Suppressor macrophage treated with lipopolysaccharide for 1 hour (primary cell): ENCODE data around the gene ANO6.
"Not testable (repeated sequence)": the region's sequence is repeated elsewhere in the genome, so short reads cannot be mapped to it uniquely, and the experiment has no call there.

Experiments used
- DNase-seq, 3 donors: peaks; one replicate each; pipeline ENCODE4 v3.0.0-alpha.2; 2020 to 2022

The ANO6 gene

DNA sequence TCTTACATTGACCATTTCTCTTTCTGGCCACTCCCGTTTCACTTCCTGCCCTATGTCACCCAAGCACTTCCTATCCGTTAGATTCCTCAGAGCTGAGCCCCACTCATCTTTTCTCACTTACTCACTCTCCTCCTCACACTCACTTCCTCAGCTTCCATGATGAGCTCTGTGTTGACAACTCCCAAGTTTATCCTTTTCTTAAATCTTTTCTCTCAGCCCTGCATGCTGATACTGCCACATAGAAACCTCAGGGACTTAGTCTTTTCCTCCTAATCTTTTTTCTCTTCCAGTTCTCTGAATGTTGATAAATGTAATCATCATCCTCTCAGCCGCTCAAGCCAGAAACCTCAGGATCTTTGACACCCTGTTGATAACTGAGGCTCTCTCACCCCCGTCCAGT, 99.6 kb downstream of the ANO6 start:
- DNase-seq: peak in 1 of 3 donors; percentile 38

DNA sequence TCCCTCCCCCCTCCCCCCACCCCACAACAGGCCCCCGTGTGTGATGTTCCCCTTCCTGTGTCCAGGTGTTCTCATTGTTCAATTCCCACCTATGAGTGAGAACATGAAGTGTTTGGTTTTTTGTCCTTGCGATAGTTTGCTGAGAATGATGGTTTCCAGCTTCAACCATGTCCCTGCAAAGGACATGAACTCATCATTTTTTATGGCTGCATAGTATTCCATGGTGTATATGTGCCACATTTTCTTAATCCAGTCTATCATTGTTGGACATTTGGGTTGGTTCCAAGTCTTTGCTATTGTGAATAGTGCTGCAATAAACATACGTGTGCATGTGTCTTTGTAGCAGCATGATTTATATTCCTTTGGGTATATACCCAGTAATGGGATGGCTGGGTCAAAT, 101.4 kb downstream of the ANO6 start:
- DNase-seq: not testable (repeated sequence)

DNA sequence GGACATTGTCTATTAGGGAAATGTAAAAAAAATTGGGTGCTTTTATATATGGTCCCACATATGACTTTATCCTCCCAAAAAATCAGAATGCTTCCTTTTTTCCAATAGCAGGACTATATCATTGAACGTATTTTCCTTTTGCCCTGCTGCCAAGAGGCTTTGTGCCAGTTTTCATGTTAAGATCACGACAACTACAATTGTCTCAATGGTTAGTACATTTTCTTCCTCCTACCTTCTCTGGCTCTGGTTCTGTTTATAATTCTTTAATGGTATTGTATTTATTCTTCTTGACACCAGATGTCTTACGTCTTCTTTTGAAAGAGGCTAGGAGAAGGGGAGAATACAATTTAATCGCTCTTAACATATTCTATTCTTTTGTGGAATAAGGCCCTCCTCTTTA, 106.9 kb downstream of the ANO6 start:
- DNase-seq: no peak

DNA sequence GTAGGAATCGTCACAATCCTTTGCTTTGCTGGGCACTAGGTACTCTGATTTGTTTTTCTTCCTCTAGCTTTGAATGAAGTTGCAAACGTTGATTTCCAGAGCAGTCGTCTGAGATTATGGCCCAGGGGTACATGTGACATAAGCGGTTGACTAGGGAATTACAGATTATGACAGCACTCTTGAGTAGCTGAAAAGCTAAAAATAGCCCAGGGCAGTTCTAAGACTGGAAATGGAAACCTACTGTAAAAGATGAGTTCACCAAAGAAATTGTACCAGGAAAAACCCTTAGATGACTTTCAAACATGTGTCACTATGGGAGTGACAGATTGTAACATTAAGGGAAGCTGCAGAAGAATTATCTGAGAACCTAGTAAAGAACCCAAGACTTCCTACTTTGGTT, 108.5 kb downstream of the ANO6 start:
- peak; percentile 74 to 95 (median 81) for DNase-seq

DNA sequence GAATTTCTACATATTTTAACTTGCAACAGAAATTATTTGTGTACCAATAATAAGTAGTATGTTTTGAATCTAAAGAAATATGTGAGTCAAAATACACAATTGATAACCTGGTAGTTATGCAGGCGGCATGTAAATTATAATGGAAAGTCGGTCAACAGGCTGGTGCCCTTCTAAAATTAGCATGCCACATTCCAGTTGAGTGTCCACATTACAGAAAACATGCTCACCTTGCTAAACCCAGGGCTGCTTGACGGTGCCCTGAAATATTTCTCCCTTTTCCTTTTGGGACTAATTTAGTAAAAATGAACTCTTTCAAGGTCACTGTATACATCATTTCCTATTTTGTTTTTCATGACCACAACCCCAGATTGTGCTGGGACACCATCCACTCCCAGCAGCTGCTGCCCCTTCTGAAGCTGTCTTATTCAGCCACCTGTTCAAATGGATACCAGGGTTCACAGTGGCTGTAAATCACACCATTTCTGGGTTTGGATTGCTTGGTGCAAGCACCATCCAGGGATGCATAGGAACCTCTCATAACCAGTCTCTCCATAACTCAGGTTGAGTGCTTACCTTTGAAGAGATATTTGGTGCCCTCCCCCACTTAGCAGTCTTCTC, 110.6 kb downstream of the ANO6 start:
- DNase-seq: no peak

DNA sequence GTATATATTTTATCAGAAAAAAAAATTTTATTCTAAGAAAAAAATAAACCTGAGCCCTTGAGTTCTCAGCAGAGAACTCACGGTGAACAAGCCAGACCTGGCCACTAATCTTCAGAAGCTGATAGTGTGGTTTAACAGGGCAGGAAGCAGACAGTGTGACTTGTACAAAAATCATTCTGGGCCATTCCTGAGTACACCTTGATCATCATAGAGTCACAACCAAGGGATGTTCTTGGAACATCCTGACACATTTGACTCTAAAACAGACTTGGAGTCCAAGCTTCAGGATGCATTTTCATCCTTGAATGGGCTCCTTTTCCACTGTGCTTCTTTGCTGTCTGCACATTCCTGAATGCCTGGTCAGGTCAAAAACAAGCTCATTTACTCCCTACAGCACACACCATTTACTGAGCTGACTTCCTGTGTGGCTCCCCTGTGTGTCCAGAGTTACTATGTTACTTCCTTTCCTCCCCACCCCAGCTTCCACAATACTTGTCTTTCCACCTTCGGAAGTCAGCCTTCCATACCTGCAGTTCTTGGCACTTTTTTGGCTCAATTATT, 112.0 kb downstream of the ANO6 start:
- DNase-seq: no peak

DNA sequence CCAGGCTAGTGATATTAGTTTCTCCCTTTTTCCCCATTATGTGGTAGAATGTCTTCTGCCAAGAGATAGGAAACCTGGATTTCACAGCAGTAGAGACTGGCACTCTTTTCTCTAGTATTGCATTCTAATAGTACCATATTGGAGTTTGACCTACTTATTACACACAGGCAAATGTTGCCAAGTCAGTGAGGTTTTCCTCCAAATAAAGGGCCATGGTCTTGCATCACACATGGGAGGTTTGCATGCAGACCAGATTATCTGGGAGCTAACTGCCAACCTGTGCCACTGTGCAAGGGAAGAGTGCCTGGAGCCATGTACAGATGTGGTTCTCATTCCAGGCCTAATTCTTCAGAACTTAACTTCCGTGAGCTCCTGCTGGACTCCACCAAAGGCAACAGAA, 113.3 kb downstream of the ANO6 start:
- DNase-seq: no peak

DNA sequence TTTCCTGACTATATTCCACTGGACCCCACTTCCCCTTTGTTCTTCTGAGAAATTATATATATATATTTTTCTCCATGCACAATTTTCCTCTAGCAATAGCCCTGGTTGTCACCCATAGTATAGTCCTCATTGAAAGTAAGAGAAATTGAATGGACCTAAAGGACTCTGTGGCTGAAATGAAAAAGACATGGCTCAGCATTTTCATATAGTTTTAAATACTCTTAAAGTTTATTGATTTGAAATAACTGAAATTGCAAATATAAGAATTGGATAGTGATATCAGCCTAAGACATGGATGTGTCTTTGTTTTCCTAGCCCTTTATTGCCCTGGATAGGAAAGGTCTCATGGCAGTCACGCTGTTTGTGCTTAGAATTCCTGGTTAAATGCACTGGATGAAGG, 113.8 kb downstream of the ANO6 start:
- DNase-seq: no peak

DNA sequence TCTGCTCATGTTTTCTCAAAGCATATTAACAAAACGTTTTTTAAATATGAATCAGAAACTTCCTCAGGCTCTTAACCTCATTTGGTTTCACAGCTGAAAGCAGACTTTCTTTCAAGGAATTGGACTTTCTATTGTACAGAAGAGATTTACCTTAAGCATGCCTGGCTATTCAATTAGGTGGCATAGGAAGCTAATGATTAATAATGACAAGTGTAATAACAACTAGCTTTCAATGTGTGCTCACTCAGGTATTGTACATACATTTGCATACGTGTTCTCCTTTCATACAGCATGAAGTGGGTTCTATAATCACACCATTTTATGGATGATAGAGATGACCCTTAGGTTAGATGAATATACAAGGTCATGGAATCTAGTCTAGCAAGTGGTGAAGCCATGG, 115.7 kb downstream of the ANO6 start:
- no peak for DNase-seq

DNA sequence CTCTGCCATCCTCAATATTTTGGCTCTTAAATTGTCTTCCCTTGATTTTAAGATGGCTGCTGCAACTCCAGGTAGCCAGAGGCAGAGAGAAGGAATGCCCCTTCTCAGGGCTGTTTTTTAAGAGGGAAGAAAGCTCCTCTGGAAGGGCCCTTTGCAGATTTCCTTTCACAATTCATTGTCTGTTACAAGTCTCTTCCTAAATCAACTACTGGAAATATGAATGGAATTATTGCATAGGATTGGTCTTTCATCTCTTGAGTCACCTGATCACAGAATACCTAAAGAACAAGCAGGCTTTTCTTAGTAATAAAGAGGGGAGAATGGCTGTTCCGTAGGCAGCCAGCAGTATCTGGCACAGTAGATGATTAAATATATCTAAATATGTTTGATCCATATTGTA, 118.5 kb downstream of the ANO6 start:
- DNase-seq: no peak

DNA sequence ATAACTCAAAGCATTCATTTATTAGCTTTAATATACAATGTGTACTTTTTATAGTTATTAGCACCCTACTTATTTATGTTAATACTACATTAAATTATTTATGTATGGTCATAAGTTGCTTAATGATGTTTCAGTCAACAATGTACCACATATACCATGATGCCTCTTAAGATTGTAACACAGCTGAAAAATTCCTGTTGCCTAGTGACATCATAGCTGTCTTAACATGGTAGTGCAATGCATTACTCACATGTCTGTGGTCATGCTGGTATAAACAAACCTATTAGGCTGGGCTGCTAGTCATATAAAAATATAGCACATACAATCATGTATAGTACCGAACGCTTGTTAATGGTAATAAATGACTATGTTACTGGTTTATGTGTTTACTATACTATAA, 120.4 kb downstream of the ANO6 start:
- peak; percentile 66 to 91 (median 82) for DNase-seq

DNA sequence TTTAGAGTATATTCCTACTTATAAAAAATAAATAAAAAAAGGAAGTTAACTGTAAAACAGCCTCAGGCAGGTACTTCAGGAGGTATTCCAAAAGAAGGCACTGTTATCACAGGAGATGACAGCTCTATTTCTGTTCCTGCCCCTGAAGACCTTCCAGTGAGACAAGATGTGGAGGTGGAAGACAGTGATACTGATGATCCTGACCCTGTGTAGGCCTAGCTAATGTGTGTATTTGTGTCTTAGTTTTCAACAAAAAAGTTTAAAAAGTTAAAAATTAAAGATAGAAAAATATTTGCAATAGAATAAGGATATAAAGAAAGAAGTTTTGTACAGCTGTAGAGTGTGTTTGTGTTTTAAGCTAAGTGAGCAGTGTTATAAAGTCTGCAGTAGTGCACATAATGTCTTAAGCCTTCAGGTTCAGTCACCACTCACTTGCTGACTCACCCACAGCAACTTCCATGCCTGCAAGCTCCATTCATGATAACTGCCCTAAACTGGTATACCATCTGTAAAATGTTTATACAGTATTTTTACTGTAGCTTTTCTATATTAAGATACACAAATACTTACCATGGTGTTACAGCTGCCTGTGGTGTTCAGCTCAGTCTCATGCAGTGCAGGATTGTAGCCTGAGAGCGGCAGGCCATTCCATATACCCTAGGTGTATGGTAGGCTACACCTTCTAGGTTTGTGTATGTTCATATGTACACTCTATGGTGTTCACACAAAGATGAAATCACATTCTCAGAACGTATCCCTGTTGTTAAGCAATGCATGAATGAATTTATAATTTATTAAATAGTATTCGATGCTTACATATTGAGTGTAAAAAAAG, 121.1 kb downstream of the ANO6 start:
- DNase-seq: peak in 2 of 3 donors; percentile 13 to 35

DNA sequence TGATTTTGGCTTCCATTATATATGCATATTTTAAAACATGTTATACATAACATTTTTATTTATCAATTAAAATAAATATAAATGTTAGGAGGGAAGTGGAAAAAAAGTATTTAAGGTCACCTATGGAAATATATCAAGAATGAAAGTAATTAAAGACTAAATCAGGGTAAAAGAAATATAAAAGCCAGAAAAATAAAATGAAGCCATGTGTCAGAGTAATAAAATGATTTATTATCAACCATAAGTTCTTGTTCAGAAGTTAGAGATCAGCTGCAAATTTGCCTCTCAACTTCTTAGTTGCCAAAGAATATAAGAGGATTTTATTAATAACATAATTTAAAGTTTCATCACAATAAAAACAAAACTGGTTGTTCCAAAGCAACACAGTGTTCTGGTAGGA, 121.9 kb downstream of the ANO6 start:
- no peak for DNase-seq

DNA sequence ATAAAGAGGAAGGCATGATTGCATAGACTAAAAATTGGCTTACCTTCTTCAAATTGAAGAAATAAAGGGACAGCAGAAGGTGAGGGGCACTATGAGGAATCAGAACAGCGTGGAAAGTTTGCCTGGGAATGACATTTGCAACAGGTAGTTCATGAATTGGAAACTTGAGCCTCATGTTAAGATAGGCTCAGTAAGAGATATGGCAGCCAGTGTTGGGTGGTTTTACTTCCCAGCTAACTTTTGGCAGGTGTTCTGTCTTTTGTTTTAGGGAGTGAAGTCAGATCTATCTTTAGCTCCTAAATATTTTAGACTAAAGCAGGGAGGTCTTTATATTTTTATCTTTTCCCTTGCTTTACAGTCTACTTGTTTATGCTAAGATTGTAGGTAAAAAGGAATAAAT, 122.4 kb downstream of the ANO6 start:
- no peak for DNase-seq

DNA sequence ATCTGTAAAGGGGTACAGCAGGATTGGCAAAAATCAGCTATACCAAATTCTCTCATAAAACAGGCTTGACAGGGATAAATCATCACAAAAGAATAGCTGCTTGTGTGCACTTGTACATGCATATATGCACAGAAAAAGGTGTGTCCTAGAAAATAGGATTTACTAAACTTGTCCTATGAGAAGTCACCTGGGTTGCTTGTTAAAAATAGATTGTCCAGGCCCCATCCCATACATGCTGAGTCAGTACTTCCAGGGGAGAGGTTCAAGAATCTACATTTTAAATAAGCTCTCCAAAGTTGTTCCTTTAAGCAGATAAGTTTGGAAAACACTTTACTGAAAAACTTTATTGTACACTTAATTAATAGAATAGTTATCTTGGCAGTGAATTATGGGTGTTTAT, 123.1 kb downstream of the ANO6 start:
- DNase-seq: no peak

DNA sequence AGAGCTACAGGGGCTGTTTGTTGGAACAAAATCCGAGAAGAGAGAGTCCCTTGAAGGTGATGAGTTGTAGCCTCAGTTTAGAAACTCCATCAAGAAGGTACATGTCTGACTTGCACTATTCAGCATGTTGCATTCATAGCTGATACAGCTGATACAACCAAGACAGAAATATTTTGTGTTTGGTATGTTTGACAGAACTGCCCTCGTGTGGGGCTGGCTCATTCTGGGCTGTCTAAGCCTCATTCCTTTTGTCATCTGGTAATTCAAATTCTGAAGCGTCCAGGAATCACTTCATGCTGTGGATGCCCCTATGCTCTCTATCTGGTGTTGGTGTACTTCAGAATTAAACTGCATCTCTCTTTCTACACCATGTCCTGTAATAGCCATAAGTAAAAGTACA, 126.3 kb downstream of the ANO6 start:
- DNase-seq: no peak

DNA sequence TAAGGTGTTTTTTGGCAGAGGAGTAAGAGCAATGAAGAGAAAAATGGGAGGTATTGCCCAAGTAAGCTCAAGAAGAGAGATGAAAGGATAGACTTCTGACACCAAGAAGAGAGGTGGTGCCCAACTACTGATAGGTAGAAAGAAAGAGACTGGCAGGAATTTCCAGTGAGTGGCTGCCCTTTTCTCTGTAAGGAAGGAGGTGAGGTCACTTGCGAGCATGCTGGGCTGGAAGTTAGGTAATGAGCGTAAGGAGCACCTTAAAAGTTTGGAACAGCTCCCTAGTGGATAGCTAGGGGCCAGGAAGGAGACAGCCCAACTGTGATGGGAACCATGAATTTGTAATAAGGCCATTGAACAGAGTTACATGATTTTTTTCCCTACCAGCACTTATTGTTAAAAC, 127.0 kb downstream of the ANO6 start:
- no peak for DNase-seq

DNA sequence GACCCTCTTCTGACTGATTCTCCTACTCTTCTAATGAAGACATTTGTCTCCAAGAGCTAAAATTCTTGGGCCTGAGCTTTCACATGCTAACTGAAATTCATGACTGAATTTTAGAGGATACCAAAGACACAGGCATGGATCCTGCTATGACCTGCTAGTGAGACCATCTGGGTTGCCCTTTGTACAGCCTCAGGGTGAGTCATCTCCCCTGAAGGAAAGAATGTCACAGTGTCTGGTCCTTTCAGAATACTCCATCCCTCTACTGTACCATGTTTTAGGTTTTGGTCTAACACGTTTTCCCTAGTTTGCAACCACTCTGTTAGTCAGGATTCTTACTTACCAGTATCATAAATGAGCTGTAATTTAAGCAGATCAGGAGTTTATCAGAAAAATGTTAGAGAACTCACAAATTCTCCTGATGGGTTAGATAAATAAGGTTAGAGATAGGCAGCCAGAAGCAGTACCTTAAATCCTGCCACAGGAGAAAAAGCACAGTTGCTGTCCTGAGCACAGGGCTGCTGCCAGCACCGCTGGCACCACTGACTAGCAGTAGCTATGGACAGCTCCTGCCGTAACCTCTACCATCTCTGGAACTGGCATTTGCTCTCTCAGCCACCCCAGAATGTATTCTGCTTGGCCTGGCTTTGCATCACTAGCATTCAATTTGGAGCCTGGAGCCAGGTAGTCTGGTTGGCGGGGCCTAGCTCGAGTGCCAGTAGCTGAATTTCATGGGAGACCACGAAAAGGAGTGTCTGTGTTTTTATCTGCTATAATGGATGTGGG, 127.6 kb downstream of the ANO6 start:
- DNase-seq: peak in 1 of 3 donors; percentile 5

DNA sequence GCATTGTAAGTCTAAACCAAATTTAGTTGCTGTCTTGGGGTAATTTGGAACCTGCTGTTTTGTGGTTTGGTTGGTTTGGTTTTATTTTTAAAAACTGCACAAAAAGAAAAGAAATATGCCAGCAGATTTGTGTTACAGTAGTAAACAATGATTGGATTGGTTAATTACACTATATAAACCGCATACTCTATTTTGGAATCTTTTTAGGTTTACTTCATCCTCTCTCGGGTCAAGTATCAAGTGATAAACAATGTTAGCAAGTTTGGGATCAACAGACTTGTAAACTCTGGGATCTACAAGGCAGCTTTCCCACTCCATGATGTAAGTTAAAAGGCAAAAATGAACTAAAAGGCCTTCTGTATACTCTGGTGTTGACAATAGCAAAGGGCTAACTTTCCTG, 132.4 kb downstream of the ANO6 start:
- no peak for DNase-seq

DNA sequence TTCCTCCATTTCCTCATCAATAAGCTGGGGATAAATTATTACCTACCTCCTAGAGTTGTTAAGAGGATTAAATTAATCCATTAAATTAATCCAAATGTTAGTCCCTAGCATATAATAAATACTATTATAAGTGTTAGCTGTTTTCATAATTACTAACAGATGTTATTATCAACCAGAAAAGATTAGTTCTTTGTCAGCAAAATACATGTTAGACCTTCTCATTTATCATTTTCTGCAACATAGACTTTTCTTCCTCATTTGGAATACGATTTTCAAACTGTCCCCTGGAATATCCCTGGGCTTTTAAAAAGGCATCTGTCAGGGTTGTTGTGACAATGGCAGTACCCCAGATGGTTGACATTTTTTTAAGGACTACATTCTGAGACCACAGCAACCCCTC, 133.1 kb downstream of the ANO6 start:
- no peak for DNase-seq

DNA sequence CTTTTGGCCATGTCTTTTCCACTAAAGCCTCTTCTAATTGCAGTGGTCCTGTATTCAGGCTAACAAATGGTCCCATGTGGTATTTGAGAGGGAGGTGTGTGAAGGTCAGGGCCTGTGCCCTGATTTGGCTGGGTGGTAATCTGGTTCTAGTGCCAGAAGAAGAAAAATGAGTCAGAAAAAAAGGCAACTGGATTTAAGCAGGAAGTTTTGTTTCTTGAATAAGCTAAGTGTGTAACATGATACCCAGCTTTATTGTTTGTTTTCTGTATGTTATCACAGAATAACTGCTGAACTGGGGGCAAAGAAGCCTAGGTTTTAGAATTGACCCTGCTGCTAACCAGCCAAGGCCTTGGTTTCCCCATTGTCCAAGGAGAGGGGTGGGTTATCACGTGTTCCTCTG, 134.0 kb downstream of the ANO6 start:
- DNase-seq: no peak

DNA sequence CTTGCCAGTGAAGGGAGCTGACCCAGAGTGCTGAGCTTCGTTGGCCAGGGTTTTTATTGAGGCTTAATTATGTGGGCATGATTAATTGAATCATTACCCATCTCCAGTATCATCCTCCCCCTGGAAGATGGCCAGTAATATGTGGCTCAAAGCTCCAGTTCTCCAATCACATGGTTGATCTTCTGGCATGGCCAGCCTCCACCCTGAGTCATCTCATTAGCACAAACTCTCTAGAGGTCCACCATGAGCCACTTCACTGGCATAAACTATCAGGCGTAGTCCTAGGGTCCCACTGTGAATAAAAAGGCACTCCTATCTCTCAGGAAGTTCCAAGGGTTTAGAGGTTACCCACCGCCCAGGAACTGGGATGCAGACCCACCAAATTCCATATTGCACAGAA, 135.0 kb downstream of the ANO6 start:
- no peak for DNase-seq

DNA sequence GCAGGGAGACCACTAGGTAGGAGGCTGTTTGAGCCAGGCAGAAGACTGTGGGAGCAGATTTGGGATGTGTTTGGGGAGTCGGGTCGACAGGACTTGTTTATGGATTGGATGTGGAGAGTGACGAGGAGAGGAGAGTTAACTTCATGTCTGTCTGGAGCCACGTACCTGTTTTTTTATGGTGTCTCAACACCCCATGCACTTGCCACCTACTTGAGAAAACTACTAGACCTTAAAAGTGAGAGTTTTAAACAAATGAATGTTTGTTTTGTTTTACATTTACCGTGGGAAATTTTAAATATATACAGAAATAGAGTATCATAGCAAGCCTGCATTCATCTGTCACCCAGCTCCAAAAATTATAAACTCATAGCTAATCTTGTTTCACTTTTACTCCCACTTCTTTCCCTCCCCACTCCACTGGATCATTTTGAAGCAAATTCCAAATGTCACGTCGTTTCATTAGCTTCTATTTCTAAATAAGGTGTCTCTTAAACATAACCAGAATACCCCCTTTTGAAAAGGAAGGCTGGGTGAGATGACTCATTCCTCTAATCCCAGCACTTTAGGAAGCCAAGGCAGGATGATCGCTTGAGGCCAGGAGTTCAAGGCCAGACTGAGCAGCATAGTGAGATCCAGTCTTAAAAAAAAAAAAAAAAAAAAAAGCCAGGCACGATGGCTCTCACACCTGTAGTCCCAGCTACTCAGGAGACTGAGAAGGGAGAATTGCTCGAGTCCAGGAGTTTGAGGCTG, 136.2 kb downstream of the ANO6 start:
- DNase-seq: no peak
